NT2/D1 (cell line): ENCODE results near the gene CCDC92.

ENCODE experiments used
- YY1 ChIP-seq: IDR thresholded peaks from 2 replicates; pipeline ENCODE4 v1.6.1; 2011; ENCODE audit not compliant: insufficient read length, insufficient read depth
- ZNF274 ChIP-seq: IDR thresholded peaks from 2 replicates; pipeline ENCODE4 v1.6.1; 2011; ENCODE audit warnings: mild to moderate bottlenecking, low read depth, low read length

- TF ChIP-seq ZNF274 (no peak), YY1 (no peak)
Measured at GRCh38 chr12:123890536-123890902, 82.1 kb downstream of the CCDC92 start.
